Right kidney (tissue), 1 donor: Measurements from ENCODE around the gene TRDMT1.

ENCODE experiments used
- DNase-seq: peaks from one replicate; pipeline ENCODE4 v3.0.0-alpha.2; 2016

The TRDMT1 gene

DNA sequence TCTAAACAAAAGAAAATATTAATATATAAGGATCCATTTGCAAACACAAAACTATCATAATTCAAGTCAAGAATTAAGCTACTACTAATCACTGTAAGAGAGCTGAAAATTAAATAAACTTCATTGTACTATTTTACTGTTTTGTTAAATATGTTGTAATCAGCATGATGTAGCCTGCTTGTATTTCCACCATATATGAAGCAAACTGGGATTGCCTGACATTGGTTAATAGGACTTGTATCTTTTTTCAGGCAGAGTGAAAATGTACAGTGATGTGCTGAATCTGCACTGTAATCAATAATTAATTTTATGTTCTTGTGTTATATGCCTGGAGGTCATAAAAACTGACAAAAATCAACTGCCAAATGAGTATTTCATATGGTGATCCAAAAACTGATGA is 25.4 kb downstream of the TRDMT1 start:
- no peak for DNase-seq

DNA sequence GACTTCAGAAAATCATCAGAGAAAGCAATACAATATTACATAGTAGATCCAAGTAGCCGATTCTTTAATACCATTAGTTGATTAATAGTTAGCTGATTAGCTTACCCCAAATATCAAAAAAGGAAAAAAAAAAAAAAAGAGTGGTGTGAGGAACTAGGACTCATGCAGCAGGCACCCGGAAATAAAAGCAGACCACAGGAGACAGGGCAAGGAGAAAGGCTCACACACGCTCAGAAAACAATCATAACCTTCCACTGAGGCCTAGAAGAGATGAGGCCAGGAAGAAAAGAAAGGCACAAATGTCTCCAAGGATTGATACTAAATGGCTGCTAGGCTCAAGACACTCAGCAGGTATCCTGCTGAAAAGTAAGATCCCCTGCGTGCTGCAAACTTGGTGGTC is 25.9 kb downstream of the TRDMT1 start:
- no peak for DNase-seq

DNA sequence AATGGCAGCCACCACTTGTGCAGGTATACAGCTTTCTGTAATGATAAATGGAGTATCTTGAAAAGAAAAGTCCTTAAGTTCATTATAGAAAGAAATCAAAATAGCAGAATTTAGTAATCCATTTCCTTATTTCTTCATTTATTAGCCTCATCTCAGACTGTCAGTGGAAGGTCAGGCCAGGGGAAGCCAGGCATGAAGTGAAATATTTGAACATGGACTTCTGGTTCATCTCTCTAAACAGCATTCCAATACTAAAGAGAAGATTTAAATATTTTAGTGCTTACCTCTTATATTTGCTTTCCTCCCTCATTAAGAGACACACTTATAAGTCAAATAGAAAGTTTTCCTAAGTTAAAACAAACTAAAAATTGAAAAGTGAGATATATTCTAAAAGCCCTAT is 26.8 kb downstream of the TRDMT1 start:
- DNase-seq, result no peak

DNA sequence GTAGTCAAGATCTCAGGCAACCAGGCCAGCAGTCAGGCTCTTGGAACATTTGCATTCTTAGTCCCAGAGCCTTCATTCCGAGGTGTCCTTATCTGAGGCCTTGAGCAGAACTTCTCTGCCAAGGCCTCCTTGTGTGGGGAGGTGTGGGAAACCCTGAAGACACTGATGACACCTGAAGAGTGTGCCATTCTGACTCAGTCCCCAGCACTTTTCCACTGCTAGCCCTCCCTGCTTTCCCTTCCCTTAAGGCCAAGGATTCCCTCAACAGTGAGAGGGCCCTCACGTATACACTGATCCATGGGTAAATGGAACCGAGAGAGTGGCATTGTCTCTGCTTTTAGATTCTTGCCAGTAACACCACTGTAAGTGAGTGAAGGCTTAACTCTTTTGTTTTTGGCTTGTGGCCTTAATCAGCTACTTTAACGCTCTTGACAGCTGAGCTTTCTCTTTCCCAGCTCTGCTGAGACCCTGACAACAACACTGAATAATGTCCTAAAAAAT is 30.3 kb downstream of the TRDMT1 start:
- no peak for DNase-seq

DNA sequence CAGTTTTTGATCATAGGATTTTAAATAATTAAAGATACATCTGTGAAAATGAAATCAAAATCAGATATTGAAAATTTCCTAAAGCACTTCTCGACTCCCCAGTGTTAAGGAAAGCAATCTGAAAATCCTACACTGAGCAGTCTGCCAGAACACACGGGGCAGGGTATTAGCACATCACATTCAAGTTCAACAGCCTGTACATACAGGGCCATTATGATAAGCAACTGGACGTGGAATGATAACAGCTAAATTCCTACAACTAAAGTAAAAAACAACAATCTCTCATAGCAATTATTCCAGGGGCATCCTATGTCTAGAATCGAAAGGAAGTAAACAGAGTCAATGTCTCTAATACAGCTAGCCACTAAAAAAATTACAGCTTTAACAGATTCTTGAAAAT is 31.7 kb downstream of the TRDMT1 start:
- no peak for DNase-seq

DNA sequence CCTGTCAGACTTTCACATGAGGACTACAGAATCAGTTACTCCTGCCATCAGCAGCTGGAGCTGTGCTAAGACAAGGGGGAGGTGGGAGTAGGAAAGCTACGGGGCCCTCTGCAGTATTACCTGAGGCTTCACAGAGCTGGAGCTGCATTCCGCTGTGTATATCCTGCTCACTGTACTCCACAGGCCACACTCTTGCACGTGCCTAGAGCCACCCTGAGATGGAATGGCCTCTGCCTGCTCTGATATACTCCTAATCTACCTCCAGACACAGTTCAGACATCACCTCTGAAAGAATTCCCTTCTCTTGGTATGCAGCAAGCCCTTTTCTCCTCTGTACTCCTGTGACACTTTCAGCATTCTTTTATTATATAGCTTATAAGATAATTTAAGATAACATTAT is 34.8 kb downstream of the TRDMT1 start:
- no peak for DNase-seq

DNA sequence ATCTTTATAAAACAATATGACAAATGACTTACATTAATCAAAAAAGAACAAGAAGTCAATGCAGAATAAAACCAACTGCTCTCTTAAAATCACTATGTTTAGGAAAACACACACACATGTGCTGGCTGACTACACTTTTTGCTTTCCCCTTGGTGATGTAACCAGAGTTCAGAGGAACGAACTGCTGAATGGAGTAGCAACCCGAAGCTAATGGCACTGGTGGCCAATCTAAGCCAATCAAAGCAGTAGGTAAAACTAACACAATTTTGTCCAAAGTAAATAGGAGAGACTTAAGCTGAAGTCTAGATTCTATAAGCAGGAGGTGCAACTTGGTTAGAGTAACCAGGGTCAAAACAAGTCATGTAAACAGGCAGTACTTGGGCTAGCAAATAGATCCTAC is 38.6 kb downstream of the TRDMT1 start:
- DNase-seq, result no peak

DNA sequence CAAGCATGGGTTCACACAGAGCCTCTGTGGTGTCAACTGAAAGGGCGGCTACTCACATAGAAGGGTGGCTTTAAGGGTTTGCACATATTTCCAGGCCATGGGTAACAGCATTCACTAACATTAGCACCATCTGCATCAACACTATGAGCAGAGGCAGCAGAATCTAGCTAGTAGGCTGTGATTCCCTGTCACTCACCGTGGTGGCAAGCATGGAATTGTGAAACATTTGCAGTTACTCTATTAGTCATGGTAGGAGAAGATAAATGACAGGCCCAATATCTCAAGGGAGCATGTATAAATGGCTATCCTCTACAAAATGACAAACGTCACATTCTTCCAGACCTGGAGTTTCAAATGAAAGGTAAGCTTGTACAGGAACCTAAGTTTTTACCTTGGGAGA is 39.7 kb downstream of the TRDMT1 start:
- no peak for DNase-seq

DNA sequence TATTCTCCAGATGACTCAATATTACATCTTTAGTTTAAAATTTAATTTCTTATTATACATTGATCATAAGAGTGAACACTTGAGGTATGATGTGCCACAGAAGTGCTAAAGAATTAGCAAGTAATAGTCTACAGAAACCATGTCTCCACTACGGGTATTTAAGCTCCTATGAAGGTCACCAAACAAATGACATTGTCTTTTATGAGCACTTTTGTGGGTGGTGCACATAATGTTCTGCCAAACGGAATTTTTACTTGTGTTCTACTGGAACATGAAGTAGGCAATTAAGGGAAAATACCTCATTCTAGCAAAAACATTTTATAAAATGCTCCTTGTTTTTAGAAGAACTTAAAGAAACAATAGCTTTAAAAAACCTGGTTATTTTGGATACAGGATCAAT is 44.4 kb downstream of the TRDMT1 start:
- no peak for DNase-seq

DNA sequence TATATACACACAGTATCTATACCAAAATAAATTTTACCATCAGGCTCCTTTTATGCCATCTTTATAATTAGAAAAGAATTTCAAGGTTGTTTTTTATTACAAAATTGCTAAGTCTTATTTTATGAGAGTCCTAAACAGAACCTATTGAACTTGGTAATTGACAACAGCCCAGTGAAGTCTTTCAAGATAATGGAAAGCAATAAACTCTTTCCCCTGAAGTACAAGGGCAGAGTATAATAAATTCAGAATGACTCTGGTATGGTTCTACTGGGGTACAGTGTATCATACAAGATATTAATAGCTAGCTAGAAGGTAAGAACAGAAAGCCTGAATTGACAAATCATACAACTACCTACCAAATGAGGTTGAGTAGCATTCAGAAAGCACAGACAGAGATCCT is 45.6 kb downstream of the TRDMT1 start:
- DNase-seq, result no peak

DNA sequence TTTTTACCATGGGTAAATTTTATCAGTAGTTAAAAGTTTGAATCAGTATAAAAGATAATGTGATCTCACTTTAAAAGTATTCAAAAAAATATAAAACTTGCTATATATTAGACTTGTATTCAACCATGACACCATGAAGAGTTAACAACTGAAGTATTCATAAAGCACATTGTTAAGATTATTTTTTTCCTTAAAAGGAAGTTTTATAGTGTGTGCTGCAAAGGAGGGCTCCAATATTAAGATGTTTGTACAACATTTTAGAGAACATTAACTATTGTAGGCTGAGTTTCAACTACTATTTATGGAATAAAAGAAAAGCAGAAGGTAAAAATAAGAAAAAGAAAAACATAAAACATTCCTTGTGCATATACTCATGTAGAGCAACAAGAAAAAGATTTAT is 47.4 kb downstream of the TRDMT1 start:
- no peak for DNase-seq

DNA sequence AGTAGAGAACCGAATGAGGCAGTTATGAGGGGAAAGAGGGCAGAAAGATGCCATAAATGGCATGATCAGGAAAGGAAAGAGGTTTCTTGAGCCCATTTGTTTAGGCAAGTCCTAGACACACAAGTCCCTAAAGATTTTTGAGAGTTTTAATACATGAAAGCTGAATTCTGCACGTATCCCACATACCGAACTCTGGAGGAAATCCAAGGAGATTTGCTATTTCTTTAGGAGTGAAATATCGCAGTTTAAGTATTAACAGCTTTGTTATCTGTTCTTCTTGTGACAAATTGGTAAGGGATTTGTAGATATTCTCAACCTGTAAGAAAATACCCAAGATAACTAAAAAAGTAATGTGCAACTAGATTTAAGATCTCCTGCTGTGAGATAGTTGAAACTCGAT is 48.2 kb downstream of the TRDMT1 start:
- DNase-seq, result no peak

DNA sequence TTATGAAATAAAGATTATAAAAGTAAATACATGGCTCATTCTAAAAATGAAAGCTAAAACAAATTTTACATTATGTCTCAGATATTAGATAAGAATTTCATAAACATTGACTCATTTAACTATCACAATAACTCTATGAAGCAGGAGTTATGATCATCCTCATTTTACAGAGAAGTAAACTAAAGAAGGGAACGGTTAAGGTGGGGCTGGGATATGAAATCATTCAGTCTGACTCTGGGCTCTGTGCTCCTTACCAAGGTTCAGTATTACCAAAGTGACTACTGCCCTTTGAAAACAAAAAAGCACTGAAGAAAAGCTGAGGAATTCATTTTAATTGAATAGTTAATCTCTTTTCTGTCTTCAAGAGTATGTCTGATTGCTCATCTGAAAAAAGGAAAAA is 49.8 kb downstream of the TRDMT1 start:
- DNase-seq, result no peak

DNA sequence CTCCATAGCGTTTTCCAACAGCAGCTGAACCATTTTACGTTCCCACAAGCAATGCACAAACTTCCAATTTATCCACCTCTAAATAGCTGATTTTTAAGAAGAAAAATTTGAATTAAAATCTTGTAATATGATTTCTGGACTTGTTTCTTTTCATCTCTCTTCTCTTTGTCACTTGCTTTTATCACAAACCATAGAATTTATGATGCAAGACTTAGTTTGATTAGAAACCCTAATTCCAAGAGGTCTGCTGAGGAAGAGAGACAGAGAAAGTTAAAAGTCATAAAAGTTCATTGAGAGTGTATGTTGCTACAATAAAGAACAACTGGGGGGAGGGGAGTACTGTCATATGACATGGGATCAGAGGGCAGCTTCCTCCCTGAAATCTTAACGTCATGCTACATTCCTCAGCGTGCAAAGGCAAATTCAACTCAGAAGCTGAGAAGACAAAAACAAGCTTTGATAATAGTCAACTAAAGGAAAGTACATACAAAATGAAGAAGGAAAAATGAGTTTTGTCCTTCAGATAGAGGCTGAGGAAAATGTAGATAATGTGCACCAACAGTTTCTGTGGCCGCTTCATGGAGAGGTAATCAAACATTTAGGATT is 53.5 kb downstream of the TRDMT1 start:
- peak; percentile 41 for DNase-seq

DNA sequence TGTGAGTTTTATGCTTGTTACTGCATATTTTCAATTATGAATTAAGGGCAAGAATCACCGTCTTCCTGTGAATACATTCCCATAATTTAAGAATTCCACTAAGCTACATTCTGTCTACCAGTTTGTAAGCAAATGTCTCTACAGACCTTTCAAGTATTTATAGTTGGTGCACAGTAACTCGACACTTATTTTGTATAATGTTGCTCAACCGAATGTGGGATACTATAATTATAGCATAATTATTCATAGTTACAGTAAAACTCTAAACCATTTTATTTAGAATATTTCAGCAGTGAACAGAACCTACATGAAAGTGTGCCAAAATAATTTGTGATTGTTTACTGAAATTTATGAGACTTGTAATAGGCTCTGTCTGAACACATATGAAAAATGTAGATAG is 54.6 kb downstream of the TRDMT1 start:
- DNase-seq, result no peak

DNA sequence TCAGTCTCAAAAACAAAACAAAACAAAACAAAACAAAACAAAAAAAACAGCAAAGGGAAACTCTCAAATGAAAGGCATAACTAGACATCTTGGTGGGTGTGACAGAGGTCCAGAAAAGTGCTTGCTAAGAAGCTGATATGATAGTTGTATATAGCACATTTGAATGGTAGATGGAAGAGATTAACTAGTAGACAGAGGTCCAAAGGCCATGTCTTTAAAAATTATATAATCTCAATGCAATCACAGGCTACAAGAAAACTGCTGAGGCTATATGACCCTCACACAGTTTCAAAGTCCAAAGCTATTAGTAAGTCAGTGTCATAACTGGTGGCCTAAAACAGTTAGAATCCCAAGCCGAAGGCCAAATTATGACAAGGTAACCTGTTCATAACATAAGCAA is 56.2 kb downstream of the TRDMT1 start:
- DNase-seq, result no peak

DNA sequence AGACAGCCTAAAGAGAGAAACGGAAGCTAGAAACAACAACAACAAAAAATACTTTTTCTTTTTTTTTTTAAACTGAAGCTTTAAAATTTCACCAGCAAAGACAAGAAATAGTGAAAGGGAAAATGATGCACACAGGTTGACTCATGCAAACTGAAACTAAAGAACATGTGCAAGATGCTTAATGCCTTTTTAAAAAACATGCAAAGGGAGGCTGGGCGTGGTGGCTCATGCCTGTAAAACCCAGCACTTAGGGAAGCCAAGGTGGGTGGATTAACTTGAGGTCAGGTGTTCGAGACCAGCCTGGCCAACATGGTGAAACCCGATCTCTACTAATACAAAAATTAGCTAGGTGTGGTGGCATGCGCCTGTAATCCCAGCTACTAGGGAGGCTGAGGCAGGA is 56.7 kb downstream of the TRDMT1 start:
- no peak for DNase-seq

DNA sequence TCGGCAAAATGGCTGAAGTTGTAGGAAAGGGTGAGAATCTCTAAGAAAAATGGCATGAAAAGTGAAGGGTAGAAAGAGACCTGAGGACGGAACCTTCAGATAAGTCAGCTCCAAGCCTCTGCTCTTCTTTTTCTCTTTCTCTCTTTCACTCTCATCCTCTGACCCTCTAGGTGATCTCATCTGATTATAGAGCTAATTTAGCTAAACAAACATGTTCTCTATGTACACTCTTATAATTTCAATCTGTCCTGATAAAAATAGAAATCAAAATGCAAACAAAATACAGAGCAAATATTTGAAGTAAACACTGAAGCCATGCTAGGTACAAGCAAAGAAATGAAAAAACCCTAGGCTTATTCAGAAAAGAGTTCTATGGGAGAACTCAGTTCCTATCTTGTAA is 57.4 kb downstream of the TRDMT1 start:
- DNase-seq, result no peak

DNA sequence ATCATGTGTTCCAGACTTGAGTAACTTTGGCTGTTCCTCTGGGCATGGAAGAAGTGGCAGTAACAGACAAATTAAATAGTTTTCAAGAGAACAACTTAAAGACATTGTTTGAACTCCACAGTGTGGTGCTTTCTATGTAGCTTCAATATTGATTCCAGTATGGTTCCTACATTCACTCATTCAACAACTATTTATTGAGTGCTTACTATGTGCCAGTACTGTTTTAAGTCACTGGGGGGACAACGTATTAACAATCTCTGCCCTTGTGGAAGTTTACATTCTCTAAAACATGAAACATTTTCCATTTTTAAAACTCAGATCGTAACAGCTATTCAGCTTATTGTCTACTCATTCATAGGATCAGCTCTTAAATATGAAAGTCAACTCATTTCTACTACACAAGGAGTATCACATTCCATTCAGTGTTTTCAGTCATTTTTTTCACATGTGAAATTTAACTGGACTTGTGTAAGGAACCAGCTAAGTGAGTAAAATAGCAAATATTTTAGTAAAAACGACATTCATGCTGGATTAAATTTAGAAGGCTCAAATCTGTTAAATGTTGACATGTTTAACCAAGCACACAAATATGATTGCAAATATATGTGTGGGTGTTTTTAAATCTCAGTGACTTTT is 58.3 kb downstream of the TRDMT1 start:
- DNase-seq, result no peak

DNA sequence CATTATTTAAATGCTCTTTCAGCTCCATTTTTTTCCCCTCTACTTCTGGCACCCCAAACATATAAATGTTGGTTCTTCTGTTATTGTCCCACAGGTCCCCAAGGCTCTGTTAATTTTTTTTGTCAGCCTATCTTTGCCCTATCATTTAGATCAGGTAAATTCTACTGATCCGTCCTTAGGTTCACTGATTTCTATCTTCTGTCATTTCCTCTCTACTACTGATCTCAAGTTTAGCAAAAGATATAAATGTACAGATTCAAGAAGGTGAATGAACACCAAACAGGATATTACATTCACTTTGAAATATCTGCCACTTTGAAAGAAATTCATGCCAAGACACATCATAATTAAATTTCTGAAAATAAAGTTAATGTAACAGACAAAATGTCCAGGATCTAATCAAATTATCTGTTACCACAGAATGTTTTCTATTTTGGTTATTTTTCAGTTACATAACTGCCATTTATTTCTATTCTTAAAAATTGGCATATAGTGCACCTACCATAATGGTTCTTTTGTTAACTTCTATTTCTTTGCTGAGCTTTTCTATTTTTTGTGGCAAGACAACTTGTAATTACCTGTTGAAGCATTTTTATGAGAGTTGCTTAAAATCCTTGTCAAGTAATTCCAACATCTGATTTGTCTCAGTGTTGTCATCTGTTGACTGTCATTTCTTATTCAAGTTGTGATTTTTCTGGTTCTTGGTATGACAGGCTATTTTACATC is 59.8 kb downstream of the TRDMT1 start:
- DNase-seq, result no peak

DNA sequence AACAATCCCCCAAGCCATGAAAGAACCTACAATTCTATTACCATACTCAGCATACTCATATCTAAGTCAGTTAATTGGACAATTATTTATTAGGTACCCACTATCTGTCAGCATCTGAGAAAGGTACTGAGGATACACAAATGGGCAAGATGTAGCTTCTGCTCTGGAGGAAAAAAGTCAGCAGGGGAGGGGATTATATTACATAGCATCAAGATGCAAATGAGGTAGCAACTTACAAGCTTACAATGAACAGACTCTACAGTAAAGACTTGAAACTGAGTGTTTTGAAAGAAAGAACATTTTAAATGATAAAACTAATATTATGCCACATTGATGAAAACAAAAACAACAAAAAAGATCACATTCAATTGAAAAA is 61.1 kb downstream of the TRDMT1 start:
- DNase-seq, result no peak

DNA sequence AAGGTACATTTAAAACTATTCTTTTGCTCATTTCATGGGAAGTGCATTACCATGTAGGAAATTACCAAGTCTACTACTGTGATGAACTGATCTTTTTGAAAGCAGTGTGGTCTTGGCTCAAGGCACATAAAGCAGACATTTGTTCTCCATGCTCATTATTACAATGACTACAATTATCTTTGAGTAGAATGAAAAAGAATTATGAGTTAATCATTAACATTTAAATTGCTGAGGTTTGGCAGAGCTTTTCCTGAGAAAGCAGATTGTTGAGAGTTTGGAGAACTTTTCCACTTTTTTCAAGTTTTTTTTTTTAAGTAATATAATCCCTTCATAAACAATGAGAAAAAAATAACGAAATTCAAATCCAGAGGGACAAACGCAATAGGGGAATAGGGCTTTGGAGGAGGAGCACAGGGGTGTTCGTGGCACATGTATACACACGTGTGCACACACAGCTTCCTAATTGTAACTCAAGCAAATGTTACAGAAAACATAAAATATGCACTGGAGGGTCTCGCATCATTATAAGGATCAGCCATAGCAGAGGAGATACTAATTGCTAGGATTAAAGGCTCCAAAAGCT is 62.9 kb downstream of the TRDMT1 start:
- no peak for DNase-seq

DNA sequence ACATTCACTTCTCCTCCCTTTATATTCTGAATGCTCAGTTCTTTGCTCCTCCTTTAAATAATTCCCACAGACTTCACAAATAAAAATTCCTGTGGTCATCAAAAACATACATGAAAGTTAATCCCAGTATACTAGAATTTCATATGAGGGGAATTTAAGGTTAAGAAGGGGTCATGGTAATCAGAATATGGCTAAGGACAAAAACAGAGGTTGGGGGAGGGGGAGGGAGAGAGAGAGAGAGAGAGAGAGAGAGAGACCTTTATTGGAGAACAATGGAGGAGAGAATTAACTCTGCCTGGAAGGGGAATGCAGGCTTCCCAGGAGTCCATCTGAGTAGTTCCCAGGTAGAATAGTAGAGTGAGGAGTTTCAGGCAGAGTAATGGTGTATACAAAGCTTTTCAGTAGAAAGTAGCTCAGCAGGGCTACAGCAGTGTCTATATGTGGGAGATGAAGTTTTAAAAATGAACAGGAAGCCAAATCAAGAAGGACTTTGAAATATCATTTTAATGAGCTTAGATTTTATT is 66.7 kb downstream of the TRDMT1 start:
- no peak for DNase-seq
